NT2/D1 (cell line): Measurements from ENCODE around the gene CNTN5.

Source experiments
- SUZ12 ChIP-seq: IDR thresholded peaks from 2 replicates; pipeline ENCODE4 v1.6.1; 2011; ENCODE audit not compliant: insufficient read length, insufficient read depth; ENCODE audit errors: extremely low read depth
- YY1 ChIP-seq: IDR thresholded peaks from 2 replicates; pipeline ENCODE4 v1.6.1; 2011; ENCODE audit not compliant: insufficient read length, insufficient read depth
- ZNF274 ChIP-seq: IDR thresholded peaks from 2 replicates; pipeline ENCODE4 v1.6.1; 2011; ENCODE audit warnings: mild to moderate bottlenecking, low read depth, low read length

- TF ChIP-seq ZNF274 (no peak), SUZ12 (no peak), YY1 (no peak)
Measured at GRCh38 chr11:99818991-99819390, 798.2 kb downstream of the CNTN5 start.
